GM23338 (cell line): Measurements from ENCODE around the gene ANKRD31. TPM values are rescaled to one million over a fixed set of nuclear protein-coding genes. Genes with fewer than 3 reads are reported as not detected.
A peak's percentile ranks its signal among the peaks of the same experiment; 100 is the strongest.
"Not testable (repeated sequence)": the region's sequence is repeated elsewhere in the genome, so short reads cannot be mapped to it uniquely, and the experiment has no call there.

Experiments
- ATAC-seq: fragments of 200-7000 bp; cut with Tn5 transposase; 3 replicates; pipeline ENCODE4 v1.9.1; 2020
- DNase-seq: peaks from one replicate; pipeline ENCODE4 v3.0.0-alpha.2; 2015; ENCODE audit warnings: low spot score
- H2AFZ ChIP-seq: fragments of 200-600 bp; sonication (generic); 2 replicates; pipeline ENCODE4 v1.8.0; 2016; ENCODE audit warnings: antibody characterized with exemption, mild to moderate bottlenecking, moderate library complexity
- H3F3A ChIP-seq: fragments of 200-600 bp; sonication (generic); replicated peaks from 2 replicates; pipeline ENCODE4 v1.8.0; 2017; ENCODE audit warnings: antibody characterized with exemption, mixed run types, low read depth
- H3K27ac ChIP-seq: fragments of 200-600 bp; sonication (generic); 2 replicates; pipeline ENCODE4 v1.6.1; 2016; ENCODE audit warnings: low read depth
- H3K27me3 ChIP-seq: fragments of 200-600 bp; sonication (generic); 2 replicates; pipeline ENCODE4 v1.8.0; 2016; ENCODE audit warnings: mild to moderate bottlenecking, mixed run types, moderate library complexity; ENCODE audit not compliant: insufficient read depth
- H3K36me3 ChIP-seq: fragments of 200-600 bp; sonication (generic); 2 replicates; pipeline ENCODE4 v1.8.0; 2016; ENCODE audit warnings: mild to moderate bottlenecking; ENCODE audit not compliant: insufficient read depth
- H3K4me1 ChIP-seq: fragments of 200-600 bp; sonication (generic); 2 replicates; pipeline ENCODE4 v1.8.0; 2016; ENCODE audit warnings: mild to moderate bottlenecking, moderate library complexity; ENCODE audit not compliant: insufficient read depth
- H3K4me2 ChIP-seq: fragments of 200-600 bp; sonication (generic); 2 replicates; pipeline ENCODE4 v1.7.1; 2017; ENCODE audit warnings: mixed run types
- H3K4me3 ChIP-seq: fragments of 200-600 bp; sonication (generic); 2 replicates; pipeline ENCODE4 v1.6.1; 2016; ENCODE audit warnings: mixed run types
- H3K79me2 ChIP-seq: fragments of 200-600 bp; sonication (generic); replicated peaks from 2 replicates; pipeline ENCODE4 v1.8.0; 2017; ENCODE audit warnings: mild to moderate bottlenecking; ENCODE audit not compliant: insufficient read depth
- H3K9me2 ChIP-seq: fragments of 200-600 bp; sonication (generic); 2 replicates; pipeline ENCODE4 v1.8.0; 2017; ENCODE audit not compliant: insufficient read depth
- H4K20me1 ChIP-seq: fragments of 200-600 bp; sonication (generic); replicated peaks from 2 replicates; pipeline ENCODE4 v1.8.0; 2017; ENCODE audit warnings: mild to moderate bottlenecking; ENCODE audit not compliant: insufficient read depth
- H3K27ac Mint-ChIP-seq: 2 replicates; pipeline ENCODE4 v1.8.0; 2020; ENCODE audit warnings: inconsistent platforms, mild to moderate bottlenecking, moderate library complexity, mixed read lengths
- H3K27me3 Mint-ChIP-seq: 3 replicates; pipeline ENCODE4 v1.8.0; 2022; ENCODE audit warnings: low read depth, mild to moderate bottlenecking, moderate library complexity, mixed read lengths, inconsistent platforms; ENCODE audit not compliant: insufficient read depth, poor library complexity
- H3K36me3 Mint-ChIP-seq: 3 replicates; pipeline ENCODE4 v1.8.0; 2021; ENCODE audit warnings: low read depth, mild to moderate bottlenecking, inconsistent platforms, moderate library complexity, mixed read lengths
- H3K4me1 Mint-ChIP-seq: 3 replicates; pipeline ENCODE4 v1.8.0; 2020; ENCODE audit warnings: mild to moderate bottlenecking, inconsistent platforms, mixed read lengths
- H3K4me3 Mint-ChIP-seq: 3 replicates; pipeline ENCODE4 v1.8.0; 2021; ENCODE audit warnings: moderate library complexity, mild to moderate bottlenecking, inconsistent platforms, mixed read lengths
- H3K9me3 Mint-ChIP-seq: 3 replicates; pipeline ENCODE4 v1.8.0; 2020; ENCODE audit warnings: moderate library complexity, mild to moderate bottlenecking, inconsistent platforms, mixed read lengths
- CTCF ChIP-seq, 2 experiments: fragments of 200-600 bp in 1 of 2; sonication (generic) in 1 of 2; conservative IDR thresholded peaks; 2 replicates each; pipeline versions ENCODE4 v1.5.1 to v1.6.1; 2016 to 2017; ENCODE audit warnings: antibody characterized with exemption in 2 of 2, low read depth in 2 of 2, mild to moderate bottlenecking in 2 of 2, moderate library complexity in 1 of 2
- EZH2 ChIP-seq: fragments of 200-600 bp; sonication (generic); IDR thresholded peaks from one replicate; pipeline ENCODE4 v1.8.0; 2017; ENCODE audit warnings: antibody characterized with exemption, mild to moderate bottlenecking, low read depth; ENCODE audit not compliant: unreplicated experiment
- NANOG ChIP-seq: IDR thresholded peaks from 2 replicates; pipeline ENCODE4 v1.6.1; 2016; ENCODE audit warnings: antibody characterized with exemption, borderline replicate concordance
- POLR2AphosphoS5 ChIP-seq: IDR thresholded peaks from 2 replicates; pipeline ENCODE4 v1.6.1; 2016; ENCODE audit warnings: antibody characterized with exemption, low read depth
- REST ChIP-seq: IDR thresholded peaks from one replicate; pipeline ENCODE4 v1.6.1; 2018; ENCODE audit warnings: antibody characterized with exemption; ENCODE audit not compliant: unreplicated experiment
- STAT1 ChIP-seq: IDR thresholded peaks from one replicate; pipeline ENCODE4 v1.6.1; 2016; ENCODE audit warnings: antibody characterized with exemption; ENCODE audit not compliant: unreplicated experiment
- ZNF114 ChIP-seq: fragments of 250-450 bp; sonication (Bioruptor Pico); IDR thresholded peaks from 2 replicates; pipeline ENCODE4 v1.5.0; 2020; ENCODE audit warnings: mild to moderate bottlenecking, moderate library complexity
- ZNF331 ChIP-seq: fragments of 250-450 bp; sonication (Bioruptor Pico); IDR thresholded peaks from 2 replicates; pipeline ENCODE4 v1.5.0; 2020; ENCODE audit warnings: low read depth, mild to moderate bottlenecking, moderate library complexity
- polyA plus RNA-seq: library from polyadenylated mRNA; unstranded; fragments of >200 nt; fragmentation: Nextera tagmentation; extraction: Ambion mirVana; gene quantifications from 2 replicates; pipeline ENCODE4 v1.2.1, GENCODE V29; 2016
- total RNA-seq: library from RNA; depleted of rRNA; stranded (reverse); fragments of >200 nt; shearing (Covaris generic); gene quantifications from 2 replicates; pipeline ENCODE4 v1.2.3, GENCODE V29; 2014

The ANKRD31 gene
- total and polyA plus RNA-seq, 2 experiments from 2014 or later, result 0.18 to 0.59 TPM

- H3K4me2 ChIP-seq, result no peak overlapping the region
- H3K27me3 ChIP-seq, result no peaks in the 10 kb centered on the region
- DNase-seq (peak; percentile 77), ATAC-seq (peak; percentile 96)
- H3K36me3 ChIP-seq, result no peaks in the 10 kb centered on the region
- Mint-ChIP-seq H3K4me3 (no peak overlapping the region), H3K36me3 (peaks cover under 1% of the 10 kb centered on the region; the same call in 1 of the 3 replicates), H3K27ac (no peak overlapping the region), H3K27me3 (peaks cover 2% of the 10 kb centered on the region), H3K9me3 (peaks cover 6% of the 10 kb centered on the region), H3K4me1 (no peaks in the 10 kb centered on the region; the same call in 2 of the 3 replicates)
- H3K79me2 ChIP-seq, result no peaks in the 10 kb centered on the region
- H3K4me1 ChIP-seq, result no peaks in the 10 kb centered on the region
- no peak overlapping the region for H3K27ac ChIP-seq
- no peak overlapping the region for H3K4me3 ChIP-seq
- H2AFZ ChIP-seq, result no peak overlapping the region
- no peaks in the 10 kb centered on the region for H3K9me2 ChIP-seq
- no peaks in the 10 kb centered on the region for H3F3A ChIP-seq
- no peaks in the 10 kb centered on the region for H4K20me1 ChIP-seq
- TF ChIP-seq CTCF (conservative IDR thresholded peaks at IDR 0.05; ENCODE audit: low read depth in 2 of 2), result peak; percentile 43 to 64
- no peak for TF ChIP-seq ZNF331 (CRISPR knock-in tag)
Measured at GRCh38 chr5:75167345-75167744, 69.3 kb downstream of the ANKRD31 start.

GRCh38 chr5:75161508-75161907, 75.2 kb downstream of the ANKRD31 start:
- H3K36me3 Mint-ChIP-seq, result peaks cover 26% of the 10 kb centered on the region
- ATAC-seq, H3K4me1 Mint-ChIP-seq, H3K27me3 ChIP-seq, H3K4me3 ChIP-seq, H3K4me2 ChIP-seq, H3K4me3 Mint-ChIP-seq, H3K27me3 Mint-ChIP-seq, H3K27ac ChIP-seq, H3K4me1 ChIP-seq, DNase-seq, H3K36me3 ChIP-seq, H3F3A ChIP-seq, H2AFZ ChIP-seq, H3K9me2 ChIP-seq, H3K79me2 ChIP-seq, H3K27ac Mint-ChIP-seq, H4K20me1 ChIP-seq: not testable (repeated sequence)
- peaks cover 40% of the 10 kb centered on the region for H3K9me3 Mint-ChIP-seq

GRCh38 chr5:75156585-75156984, 80.1 kb downstream of the ANKRD31 start:
- Histone ChIP-seq H3K4me1 (no peaks in the 10 kb centered on the region), H4K20me1 (no peaks in the 10 kb centered on the region), H3K4me2 (no peak overlapping the region), H3K27me3 (no peaks in the 10 kb centered on the region), H3K27ac (no peak overlapping the region), H3K4me3 (no peak overlapping the region), H3K79me2 (no peaks in the 10 kb centered on the region), H3K36me3 (no peaks in the 10 kb centered on the region), H3F3A (no peaks in the 10 kb centered on the region), H2AFZ (no peak overlapping the region), H3K9me2 (no peaks in the 10 kb centered on the region)
- TF ChIP-seq POLR2AphosphoS5 (no peak), REST (no peak), CTCF (conservative IDR thresholded peaks at IDR 0.05; ENCODE audit: low read depth in 2 of 2) (peak; percentile 53 to 65), STAT1 (no peak), NANOG (no peak), ZNF114 (CRISPR knock-in tag) (no peak), EZH2 (no peak)
- H3K36me3 Mint-ChIP-seq, result peaks cover 17% of the 10 kb centered on the region
- ATAC-seq, result peak; percentile 72
- peaks cover 26% of the 10 kb centered on the region for H3K9me3 Mint-ChIP-seq
- no peak overlapping the region for H3K4me3 Mint-ChIP-seq
- peaks cover 2% of the 10 kb centered on the region for H3K27me3 Mint-ChIP-seq
- peak; percentile 62 for DNase-seq
- H3K27ac Mint-ChIP-seq, result no peak overlapping the region
- no peaks in the 10 kb centered on the region for H3K4me1 Mint-ChIP-seq
